Right kidney (tissue), 1 donor: Measurements from ENCODE around the gene CTIF.

ENCODE experiments used
- DNase-seq: peaks from one replicate; pipeline ENCODE4 v3.0.0-alpha.2; 2016

CTIF gene

DNA sequence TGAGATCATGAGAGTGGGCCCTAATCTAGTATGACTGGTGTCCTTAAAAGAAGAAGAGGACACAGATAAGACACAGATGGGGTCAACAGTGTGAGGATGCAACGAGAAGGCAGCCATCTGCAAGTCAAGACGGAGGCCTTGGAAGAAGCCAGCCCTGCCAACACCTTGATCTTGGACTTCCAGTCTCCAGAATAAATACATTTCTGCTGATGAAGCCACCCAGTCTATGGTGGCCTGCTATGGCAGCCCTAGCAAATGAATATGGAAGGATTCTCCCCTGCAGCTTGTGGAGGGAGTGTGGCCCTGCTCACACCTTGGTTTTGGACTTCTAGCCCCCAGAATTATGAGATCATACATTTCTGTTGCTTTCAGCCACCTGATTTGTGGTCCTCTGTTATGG is 12.3 kb downstream of the CTIF start:
- DNase-seq = no peak

DNA sequence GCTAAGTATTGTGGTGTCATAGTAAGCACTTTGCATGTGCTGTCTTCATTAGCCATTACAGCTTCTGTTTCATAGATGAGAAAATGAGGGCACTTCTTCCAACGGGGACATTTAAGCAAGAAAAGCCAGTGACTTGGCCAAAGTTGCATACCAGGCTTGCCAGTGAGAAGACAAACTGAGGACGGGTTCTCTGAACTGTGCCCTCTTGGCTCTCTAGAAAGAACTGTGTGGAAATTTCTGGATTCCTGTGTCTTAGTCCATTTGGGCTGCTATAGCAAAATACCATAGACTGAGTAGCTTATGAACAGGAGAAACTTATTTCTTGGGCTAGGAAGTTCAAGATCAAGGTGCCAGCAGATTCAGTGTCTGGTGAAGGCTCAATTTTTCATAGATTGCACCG is 13.3 kb downstream of the CTIF start:
- no peak for DNase-seq

DNA sequence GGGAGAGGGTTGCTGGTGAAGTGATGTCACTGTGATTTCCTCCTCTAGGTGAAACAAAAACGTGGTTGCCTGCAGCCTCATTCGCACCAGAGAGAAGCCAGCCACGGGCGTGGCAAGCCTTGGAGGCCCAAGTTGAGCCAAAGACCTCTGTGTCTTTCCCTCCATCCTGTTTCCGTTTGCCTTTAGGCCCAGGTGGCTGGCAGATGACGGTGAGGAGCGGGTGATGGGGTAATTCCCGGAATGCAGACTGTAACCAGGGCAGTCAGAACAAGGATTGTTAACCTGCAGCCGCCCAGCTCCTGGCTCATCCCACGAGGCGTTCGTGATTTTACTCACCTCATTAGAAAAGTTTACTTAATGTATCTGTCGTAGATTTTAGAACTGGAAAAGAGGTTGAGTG is 14.4 kb downstream of the CTIF start:
- no peak for DNase-seq

DNA sequence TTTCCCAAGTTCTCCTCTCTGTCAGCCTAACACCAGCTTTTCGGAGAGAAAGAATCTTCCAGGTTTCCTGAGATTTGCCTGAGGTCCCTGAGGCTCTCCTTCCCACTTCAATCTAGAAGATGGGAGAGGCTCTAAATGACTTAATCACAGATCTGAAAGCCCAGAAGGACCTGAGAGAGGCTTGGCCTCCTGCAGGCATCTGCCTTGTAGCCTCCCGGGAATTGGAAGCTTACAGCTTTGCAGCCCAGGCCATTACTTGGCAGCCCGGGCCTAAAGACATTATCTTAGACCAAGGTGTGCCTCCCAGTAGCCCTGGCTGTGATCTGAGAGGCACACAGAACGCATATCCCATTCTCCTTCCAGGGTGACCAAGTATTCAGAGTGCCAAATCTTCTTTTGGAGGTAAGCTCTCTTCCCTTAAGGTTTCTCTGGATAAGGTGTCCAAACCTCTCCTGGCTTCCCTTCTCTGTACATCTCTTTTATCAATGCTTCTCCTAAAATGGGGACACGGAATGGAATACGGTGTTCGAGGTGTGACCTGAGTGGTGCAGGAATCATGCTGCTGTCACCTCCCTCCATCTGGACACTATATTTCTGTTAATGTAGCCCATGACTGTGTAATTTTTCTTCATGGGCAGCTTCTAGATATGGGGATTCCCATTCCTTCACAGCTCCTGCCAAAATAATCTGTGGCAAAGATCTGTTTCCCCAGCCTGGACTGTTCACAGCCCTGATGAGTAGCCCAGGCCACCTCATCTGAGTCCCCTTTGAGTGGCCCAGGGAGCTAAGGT is 16.0 kb downstream of the CTIF start:
- no peak for DNase-seq

DNA sequence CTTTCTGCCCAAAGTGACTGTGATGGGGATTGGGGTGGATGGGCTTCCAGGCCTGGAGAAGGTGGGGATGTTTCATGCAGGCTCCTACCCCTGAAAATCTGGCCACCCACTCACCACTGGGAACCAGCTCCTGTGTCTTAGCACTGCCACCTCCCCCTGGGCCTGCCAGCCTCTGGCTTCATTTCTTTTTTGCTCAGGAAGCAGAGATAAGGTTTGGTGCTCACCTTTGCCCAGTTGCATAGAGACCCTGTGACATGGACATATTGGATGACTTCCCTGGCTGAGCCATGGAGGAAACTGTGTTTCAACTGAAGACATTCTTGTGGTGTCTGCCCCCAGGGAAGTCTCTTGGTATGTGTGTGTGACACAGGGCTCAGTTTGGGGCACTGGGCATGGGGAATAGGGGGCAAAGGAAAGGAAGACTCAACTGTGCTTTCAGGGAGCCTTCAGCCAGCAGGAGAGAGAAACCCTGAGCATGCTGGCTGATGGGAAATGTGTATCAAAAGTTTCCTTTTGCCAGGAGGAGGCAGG is 16.7 kb downstream of the CTIF start:
- DNase-seq = no peak

DNA sequence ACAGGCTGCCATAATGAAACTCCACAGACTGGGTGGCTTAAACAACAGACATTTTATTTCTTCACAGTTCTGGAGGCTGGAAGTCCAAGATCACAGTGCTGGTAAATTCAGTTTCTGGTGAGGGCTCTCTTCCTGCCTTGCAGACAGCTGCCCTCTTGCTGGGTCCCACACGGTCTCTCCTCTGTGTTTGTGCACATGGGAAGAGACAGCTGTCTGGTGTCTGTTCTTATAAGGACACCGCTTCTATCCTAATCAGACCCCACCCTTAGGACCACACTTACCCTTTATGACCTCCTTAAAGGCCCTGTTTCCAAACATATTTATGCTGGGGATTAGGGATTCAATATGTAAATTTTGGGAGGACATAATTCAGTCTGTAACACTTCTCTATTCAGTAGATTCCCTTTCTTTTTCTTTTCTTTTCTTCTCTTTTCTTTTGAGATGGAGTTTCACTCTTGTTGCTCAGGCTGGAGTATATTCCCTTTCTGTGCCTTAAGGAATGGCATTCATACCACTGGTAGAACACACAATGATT is 18.9 kb downstream of the CTIF start:
- no peak for DNase-seq

DNA sequence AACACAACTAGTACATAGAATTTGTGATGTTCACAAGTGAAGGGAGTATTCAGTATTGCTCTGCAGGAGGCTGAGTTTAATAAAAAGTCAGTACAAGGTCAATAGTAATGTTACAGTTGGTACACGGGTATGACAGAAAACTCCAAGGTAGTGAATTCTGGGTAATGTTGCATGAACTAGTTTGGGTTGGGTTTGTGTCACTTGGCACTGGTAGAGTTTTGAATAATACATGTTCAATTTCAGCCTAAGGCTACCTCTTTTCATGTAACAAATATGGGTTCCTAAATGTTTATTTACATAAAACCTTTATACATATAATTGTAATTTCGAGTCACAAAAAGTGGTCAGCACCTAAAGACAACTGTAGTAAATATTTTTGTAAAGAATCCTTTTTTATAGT is 19.4 kb downstream of the CTIF start:
- DNase-seq = no peak

DNA sequence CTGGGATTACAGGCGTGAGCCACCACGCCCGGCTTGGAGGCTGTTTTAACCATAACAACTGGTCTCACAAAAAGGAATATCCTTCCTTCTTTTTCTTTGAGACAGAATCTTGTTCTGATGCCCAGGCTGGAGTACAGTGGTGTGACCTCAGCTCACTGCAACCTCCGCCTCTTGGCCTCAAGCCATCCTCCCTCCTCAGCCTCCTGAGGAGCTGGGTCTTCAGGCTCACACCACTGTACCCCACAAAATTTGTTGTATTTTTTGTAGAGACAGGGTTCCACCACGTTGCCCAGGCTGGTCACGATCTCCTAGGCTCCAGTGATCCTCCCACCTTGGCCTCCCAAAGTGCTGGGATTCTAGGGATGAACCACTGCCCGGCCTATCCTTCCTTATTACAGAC is 21.7 kb downstream of the CTIF start:
- no peak for DNase-seq

DNA sequence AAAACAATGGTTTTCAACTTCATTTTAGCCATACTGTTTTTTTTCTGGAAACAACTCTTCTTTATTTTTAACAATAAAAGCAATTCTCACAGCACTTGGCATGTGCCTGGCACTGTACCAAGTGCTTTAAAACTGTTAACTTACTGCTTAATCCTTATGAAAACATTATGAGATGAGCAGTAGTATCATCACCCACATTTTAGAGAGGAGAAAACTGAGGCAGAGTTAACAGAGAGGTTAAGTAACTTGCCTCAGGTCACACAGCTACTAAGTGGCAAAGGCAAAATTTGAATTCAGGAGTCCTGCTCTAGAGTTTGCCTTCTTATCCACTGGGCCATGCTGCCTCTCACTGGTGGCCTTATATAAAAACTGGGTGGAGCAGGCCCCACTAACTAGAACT is 23.2 kb downstream of the CTIF start:
- DNase-seq = no peak

DNA sequence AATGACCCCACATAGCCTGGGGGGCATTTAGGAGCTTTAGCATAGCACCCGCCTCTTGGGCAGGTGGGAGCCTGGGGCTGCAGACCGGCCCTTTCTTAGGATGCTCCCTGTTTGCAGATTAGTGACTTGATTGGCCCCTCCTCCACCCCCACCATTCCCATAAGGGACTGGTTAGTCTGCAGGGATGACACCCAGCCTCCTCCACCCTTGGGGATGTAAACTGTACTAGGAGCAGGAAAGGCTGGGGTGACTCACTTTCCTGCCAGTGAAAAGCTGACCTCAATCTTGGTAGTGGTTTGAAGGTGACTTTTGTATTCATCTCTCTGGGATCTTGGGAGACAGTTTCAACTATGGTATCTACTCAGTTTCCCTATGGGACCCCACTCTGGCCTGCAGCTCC is 24.2 kb downstream of the CTIF start:
- no peak for DNase-seq

DNA sequence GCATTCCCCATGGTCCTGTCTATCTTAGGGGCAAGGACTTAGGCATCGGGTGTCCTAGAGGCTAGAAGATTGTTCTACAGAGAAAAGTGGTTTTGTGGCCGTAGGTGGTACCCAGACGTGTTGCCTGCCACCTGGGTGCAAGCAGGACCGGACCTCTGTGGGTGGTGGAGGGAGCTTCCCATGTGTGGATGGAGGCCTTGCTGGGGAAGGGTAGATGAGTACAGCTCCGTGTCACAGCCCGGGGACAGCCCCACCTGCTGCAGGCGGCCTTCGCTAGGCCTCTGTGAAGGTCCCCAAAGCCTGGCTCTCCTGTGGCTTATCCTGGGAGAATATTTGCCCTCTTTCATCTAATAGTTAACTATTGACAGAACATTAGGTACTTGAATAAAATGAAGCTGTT is 25.3 kb downstream of the CTIF start:
- no peak for DNase-seq

DNA sequence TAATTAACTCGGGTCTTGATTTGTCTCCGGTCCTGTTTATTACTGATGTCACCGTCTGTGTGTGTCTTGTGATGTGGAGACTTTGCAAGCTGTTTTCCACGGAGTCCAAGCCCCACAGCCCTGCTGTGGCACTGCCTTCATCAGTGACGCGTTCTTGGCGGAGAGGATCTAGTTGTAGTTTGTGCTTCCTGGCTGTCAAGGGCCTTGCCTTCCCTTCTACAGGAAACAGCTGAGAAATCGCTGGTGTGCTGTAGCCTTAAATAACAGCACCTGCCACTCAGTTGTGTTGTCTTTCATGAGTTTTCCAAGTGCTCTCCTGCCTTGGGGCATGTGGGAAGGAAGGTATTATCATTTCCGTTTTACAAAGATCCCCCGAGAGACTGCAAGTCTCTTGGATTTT is 26.3 kb downstream of the CTIF start:
- no peak for DNase-seq

DNA sequence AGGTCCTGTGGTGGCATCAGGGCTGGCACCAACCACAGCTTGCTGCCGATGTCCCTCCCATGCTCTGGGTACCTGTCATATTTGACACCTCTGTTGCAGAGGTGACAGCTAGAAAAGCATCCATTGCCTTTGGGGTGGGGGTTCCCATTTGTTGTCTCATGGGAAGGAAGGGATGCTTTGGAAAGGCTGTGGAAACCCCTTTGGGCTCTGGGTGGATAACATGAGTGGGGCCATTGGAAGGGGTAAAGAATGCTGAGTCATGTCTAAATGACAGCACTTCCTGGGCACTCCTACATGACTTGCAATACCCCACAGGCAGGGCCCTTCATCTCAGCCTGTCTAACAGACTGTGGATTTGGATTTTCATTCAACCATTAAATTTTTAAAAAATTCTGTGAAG is 27.8 kb downstream of the CTIF start:
- no peak for DNase-seq

DNA sequence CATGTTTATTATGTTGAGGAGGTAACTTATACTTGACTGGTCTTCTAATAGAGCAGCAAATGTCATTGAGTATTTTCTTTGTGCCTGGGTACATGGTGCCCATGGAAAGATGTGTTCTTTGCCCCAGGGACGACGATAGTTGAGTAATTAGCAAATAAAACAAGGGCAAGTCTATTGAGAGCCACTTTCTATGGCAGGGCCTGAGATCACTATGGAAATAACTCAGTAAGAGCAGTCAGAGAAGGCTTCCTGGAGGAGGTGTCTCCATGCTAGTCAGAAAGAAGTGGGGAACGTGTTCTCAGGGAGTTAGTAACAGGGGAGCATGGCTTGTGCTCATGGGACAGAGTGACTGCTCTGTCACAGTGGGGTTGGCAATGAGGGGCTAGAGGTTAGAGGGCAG is 28.6 kb downstream of the CTIF start:
- DNase-seq = no peak

DNA sequence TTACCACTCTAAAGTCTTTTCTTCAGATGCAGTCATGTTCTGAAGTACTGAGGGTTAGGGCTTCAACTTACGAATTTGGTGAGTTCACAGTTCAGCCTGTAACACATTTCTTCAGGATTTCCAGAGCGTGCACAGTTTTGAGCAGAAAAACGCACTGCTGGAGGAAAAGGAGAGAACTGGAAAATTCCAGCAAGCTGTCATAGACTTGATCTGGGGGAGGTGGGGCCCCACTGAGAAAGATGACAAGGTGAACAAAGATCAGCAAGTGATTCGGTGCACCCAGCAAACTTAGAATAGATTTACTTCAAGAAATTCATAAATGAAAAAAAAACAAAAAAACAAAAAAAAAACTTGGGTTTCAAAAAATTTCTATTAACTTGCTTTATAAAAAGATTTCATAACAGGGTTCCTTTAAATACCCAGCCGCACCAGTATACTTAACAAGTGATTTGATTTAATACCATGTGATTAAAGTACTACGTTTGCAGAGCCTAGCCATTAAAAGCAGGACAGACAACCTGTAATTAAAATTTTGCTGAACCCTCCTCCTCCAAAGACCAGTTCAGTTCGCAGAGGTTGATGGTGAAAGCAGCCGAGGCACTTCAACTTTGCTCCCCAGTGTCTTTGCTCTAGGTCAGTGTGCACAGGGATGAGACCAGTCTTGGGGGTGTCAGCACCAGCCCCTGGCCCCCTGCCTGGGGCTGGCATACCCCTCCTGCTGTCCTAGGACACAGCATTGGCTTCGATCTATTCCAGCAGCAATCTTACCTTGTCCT is 30.5 kb downstream of the CTIF start:
- no peak for DNase-seq

DNA sequence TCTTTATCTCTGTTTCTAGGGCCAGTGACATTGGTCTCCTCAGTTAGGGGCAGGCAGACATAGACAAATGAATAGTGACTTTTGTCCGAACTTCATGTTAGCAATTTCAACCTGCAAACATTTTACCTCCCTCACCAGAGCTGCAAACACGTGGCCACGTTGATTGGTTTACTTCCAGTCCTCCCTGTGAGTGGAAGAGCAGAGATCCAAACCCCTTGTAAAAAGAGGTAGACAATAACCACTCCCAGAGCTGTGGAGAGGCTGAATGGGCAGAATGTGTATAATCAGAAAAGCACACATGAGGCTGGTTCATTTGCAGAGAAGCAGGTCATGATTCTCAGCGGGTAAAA is 31.1 kb downstream of the CTIF start:
- no peak for DNase-seq

DNA sequence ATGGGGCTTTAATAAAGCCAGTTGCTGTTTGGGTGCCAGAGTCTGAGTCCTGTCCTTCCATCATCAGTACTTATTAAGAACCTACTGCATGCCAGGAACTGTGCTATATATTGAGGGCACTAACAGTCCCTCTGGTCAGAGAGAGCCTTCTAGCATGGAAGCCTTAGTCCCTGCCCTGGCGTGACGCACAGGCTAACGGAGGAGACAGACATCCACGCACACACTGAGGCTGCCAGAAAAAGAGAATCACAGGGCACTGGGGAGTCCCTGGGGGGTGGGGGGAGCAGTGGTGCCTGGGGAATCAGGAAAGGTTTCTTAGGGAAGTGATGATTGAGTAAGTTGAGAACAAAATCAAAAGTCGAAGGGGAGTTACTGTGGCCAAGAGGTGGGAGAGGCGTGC is 31.5 kb downstream of the CTIF start:
- DNase-seq = no peak

DNA sequence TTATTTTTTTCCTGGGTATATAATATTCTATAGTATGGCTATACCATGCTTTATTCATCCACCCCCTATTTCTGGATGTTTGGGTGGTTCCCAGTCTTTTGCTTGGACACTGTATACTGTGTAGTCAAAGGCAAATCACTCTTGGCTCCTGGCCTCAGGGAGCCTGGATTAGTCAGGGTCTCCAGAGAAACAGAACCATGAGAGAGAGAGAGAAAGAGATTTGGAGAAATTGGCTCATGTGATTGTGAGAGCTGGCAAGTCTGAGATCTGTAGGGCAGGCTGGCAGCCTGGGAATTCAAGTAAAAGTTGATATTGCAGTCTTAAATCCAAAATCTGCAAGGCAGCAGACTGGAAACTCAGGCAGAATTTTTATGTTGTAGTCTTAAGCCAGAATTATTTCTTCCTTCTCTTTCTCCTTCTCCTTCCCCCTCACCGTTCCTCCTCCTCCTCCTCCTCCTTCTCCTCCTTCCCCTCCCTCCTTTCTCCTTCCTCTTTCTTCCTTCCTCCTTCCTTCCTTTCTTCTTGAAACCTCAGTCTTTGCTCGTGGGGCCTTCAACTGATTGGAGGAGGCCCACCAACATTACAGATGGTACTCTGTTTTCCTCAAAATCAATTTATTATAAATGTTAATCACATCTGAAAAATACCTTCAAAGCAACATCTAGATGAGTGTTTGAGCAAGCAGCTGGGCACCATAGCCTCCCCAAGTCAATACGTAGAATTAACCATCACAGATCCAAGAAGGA is 33.0 kb downstream of the CTIF start:
- DNase-seq = no peak

DNA sequence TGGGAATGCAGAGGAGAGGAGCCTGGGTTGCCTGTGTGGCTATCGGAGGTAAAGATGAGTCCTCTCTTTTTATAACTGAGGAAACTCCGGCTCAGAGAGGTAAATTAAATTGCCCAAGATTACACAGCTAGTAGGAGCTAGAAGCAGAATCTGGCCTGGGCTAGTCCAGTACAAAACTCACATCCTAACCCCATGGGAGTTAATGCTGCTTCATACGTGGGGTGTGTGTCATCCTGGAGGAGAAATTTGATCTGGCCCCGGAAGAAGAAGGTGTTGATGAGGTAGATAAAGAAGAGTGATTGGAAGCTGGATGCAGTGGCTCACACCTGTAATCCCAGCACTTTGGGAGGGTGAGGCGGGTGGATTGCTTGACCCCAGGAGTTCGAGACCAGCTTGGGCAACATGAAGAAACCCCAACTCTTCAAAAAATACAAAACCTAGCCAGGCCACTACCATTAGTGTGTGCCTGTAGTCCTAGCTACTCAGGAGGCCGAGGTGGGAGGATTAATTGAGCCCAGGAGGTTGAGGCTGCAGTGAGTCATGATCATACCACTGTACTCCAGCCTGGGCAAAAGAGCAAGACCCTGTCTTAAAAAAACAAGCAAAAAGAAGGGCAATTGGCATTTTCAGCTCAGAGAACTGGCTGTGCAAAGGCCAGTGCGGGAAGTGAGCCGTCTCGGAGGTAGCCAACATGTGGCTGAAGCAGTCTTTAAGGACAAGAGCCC is 33.7 kb downstream of the CTIF start:
- no peak for DNase-seq

DNA sequence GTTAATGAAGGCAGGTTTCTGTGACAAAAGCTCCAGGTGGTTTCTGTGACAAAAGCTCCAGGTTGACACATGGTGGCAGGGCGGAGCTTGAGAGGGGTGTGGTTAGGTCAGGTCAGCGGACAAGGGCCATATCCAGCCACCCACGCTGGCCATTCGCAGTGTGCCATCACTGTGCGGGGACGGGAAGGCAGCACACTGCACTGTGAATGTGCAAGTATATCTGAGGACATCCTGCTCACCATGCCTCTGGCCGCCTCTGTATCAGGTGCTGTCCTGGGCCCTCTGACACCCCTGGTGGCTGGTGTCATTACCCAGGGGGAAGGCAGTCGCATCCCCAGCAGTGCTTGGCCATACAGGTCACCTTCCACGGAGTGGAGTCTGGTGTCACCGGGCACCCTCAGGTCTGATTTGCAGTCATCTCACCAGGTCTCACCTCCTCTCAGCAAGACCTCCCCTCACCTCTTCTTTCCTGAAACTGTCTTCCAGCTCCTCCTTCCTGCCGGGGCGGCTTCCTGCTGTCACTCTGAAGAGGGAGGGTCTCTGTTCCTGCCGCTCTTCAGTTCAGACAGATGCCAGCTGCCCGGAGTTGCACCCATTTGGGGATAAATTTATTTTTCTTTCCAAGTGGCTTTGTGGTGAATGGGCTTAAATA is 34.9 kb downstream of the CTIF start:
- DNase-seq = no peak

DNA sequence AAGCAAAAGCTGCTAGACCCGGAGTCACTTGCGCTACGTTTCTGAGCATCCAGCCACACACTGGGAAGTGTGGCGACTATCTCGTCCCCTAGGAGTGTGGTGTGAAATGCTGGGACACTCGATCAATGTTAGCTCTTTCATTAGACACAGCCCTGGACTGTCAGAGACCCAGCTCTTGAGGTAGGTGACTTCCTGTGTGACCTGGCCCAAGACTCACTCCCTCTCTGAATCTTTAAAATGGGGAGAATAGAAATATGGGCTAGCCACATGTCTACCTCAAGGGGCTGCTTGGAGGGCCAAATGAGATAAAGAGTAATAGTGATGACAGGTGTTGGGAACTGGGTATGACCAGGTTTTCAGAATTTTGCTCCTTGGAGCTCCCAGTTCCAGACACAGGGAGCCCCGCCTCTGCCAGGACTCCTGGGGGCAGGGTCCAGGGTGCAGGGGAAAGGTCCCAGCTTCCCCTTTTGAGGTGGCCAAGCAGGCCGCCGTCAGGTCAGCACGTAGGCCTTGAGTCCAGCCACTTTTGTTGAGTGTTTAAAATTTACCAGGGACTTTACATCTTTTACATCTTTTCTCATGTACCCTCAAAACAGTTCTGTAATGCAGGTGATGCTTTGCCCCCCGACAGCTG is 36.0 kb downstream of the CTIF start:
- DNase-seq = no peak
